Measurements from ENCODE around the gene HS3ST3A1.

The HS3ST3A1 gene

DNA sequence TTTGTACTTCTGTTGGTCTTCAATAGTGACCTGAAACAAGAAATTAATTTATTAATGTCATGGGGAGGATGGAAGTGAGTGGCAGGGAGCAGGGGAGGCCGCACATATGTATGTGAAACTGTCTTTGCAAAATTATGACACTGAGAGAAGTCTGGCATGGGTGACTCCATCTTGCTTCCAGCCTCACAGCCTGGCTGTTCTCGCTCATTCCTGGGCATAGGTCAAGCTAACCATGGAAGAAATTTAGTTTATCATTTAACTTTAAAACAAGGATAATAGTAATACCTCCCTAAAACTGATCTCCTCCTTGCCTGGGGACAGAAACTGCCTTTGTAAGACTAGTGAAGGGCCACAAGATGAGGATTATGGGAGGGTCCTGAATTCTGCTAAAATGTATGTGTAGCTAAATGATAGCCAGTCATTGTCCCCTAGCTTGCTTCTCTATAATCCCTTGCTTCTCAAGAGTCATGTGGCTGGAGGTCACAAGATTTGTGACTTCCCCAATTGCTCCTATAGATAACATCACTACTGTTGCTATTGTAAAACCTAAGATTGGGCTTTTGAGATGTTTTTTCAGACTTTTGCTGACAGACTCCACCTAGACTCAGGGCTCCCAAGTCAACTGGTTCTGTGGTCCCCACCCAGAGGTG lies 126.0 kb downstream of the HS3ST3A1 start:
- Histone ChIP-seq H3K27ac (ENCODE audit: low read depth, low read length, poor library complexity, severe bottlenecking) (no peak overlapping the region), H2AFZ (ENCODE audit: low read length) (no peak overlapping the region), H3K27me3 (ENCODE audit: insufficient read depth, low read length) (no peaks in the 10 kb centered on the region), H3K79me2 (ENCODE audit: insufficient read depth, low read length) (no peaks in the 10 kb centered on the region), H3K9me2 (ENCODE audit: low read depth, low read length) (no peaks in the 10 kb centered on the region), H3F3A (ENCODE audit: insufficient read depth, low read length) (no peaks in the 10 kb centered on the region), H3K9ac (ENCODE audit: low read length) (no peak overlapping the region), H3K36me3 (ENCODE audit: insufficient read depth, low read length) (no peaks in the 10 kb centered on the region), H3K9me3 (ENCODE audit: low read length) (0 out of 2 replicates have a peak, but pooled peaks cover 1% of the 10 kb centered on the region), H3K4me2 (ENCODE audit: low read length) (no peak overlapping the region), H3K4me3 (ENCODE audit: low read depth, low read length, poor library complexity, severe bottlenecking) (no peak overlapping the region), H3K4me1 (ENCODE audit: insufficient read depth, low read length, severe bottlenecking) (no peaks in the 10 kb centered on the region), H4K20me1 (ENCODE audit: insufficient read depth, low read length) (no peaks in the 10 kb centered on the region)
- no peak for TF ChIP-seq EZH2 (IDR thresholded peaks at IDR 0.05; ENCODE audit: borderline replicate concordance, low read length)
- TF ChIP-seq, protein P1, sequence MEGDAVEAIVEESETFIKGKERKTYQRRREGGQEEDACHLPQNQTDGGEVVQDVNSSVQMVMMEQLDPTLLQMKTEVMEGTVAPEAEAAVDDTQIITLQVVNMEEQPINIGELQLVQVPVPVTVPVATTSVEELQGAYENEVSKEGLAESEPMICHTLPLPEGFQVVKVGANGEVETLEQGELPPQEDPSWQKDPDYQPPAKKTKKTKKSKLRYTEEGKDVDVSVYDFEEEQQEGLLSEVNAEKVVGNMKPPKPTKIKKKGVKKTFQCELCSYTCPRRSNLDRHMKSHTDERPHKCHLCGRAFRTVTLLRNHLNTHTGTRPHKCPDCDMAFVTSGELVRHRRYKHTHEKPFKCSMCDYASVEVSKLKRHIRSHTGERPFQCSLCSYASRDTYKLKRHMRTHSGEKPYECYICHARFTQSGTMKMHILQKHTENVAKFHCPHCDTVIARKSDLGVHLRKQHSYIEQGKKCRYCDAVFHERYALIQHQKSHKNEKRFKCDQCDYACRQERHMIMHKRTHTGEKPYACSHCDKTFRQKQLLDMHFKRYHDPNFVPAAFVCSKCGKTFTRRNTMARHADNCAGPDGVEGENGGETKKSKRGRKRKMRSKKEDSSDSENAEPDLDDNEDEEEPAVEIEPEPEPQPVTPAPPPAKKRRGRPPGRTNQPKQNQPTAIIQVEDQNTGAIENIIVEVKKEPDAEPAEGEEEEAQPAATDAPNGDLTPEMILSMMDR (IDR thresholded peaks at IDR 0.05; ENCODE audit: low read length), result no peak

DNA sequence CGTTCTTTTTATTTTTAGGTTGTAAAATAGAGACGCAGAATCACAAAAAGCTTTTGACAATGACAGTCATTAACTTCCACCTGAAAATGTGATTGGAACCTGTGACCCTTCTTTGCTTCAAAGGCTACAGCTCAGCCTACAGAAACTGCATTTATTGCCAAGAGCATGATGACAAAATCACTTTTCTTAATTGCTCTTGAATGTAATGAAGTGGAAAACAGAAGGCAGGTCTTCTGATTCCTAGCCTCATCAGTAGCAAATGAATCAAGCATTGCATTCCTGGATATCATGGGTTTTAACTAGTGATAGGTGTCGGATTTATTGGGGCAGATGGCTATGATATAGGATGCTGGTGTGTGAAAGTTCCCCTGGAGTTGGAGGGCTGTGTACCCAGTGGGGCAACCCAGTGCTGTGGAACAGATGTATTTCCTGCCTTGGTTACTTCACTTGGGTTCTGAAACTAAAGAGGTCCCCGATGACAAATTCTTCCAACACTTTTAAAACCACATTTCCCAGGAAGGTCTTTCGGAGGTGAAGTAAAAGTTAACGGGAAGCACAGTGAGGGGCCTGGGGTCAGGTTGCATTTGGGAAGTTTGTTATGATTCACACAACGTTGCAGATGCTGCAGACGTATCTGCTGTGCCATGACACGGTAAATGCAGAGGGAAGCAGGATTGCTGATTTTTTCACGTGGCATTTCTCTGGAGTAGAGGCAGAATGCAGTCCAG lies 127.5 kb downstream of the HS3ST3A1 start:
- Histone ChIP-seq H3K9me3 (ENCODE audit: low read length) (no peaks in the 10 kb centered on the region), H3K27me3 (ENCODE audit: insufficient read depth, low read length) (no peaks in the 10 kb centered on the region), H3K4me2 (ENCODE audit: low read length) (no peak overlapping the region), H3K4me3 (ENCODE audit: low read depth, low read length, poor library complexity, severe bottlenecking) (no peak overlapping the region), H3K27ac (ENCODE audit: low read depth, low read length, poor library complexity, severe bottlenecking) (no peak overlapping the region), H3K36me3 (ENCODE audit: insufficient read depth, low read length) (no peaks in the 10 kb centered on the region), H3K9me2 (ENCODE audit: low read depth, low read length) (no peaks in the 10 kb centered on the region), H3K4me1 (ENCODE audit: insufficient read depth, low read length, severe bottlenecking) (no peaks in the 10 kb centered on the region), H3F3A (ENCODE audit: insufficient read depth, low read length) (no peaks in the 10 kb centered on the region), H3K9ac (ENCODE audit: low read length) (no peak overlapping the region), H3K79me2 (ENCODE audit: insufficient read depth, low read length) (no peaks in the 10 kb centered on the region), H4K20me1 (ENCODE audit: insufficient read depth, low read length) (no peaks in the 10 kb centered on the region), H2AFZ (ENCODE audit: low read length) (no peak overlapping the region)
- TF ChIP-seq, protein P1 (IDR thresholded peaks at IDR 0.05; ENCODE audit: low read length), result no peak
- no peak for TF ChIP-seq EZH2 (IDR thresholded peaks at IDR 0.05; ENCODE audit: borderline replicate concordance, low read length)

DNA sequence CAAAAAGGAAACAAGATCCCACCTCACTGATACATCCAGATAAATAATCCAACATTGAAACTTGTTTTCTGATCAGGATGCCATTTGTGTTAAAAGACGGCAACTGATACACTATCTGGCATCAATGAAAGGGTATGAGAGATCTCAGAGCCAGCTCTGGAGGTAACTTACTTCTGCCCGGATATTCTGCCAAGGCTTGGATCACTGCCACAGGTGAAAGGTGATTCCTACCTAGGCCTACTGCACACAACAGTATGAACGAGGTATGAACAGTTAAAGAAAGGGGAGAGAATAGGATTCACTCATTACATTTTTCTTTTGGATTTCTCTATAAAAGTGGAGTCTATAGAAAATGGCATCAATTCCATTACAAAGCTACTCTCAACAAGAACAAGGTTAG lies 136.1 kb downstream of the HS3ST3A1 start:
- no peaks in the 10 kb centered on the region for H3K9me3 ChIP-seq (ENCODE audit: low read length)
- H3K4me3 ChIP-seq (ENCODE audit: low read depth, low read length, poor library complexity, severe bottlenecking), result no peak overlapping the region
- H2AFZ ChIP-seq (ENCODE audit: low read length), result no peak overlapping the region
- no peak overlapping the region for H3K27ac ChIP-seq (ENCODE audit: low read depth, low read length, poor library complexity, severe bottlenecking)
- no peaks in the 10 kb centered on the region for H3K27me3 ChIP-seq (ENCODE audit: insufficient read depth, low read length)
- no peak overlapping the region for H3K4me2 ChIP-seq (ENCODE audit: low read length)
- no peaks in the 10 kb centered on the region for H3K79me2 ChIP-seq (ENCODE audit: insufficient read depth, low read length)
- no peaks in the 10 kb centered on the region for H3K4me1 ChIP-seq (ENCODE audit: insufficient read depth, low read length, severe bottlenecking)
- no peaks in the 10 kb centered on the region for H4K20me1 ChIP-seq (ENCODE audit: insufficient read depth, low read length)
- no peak overlapping the region for H3K9ac ChIP-seq (ENCODE audit: low read length)
- TF ChIP-seq, protein P1 (IDR thresholded peaks at IDR 0.05; ENCODE audit: low read length), result no peak
- no peak for TF ChIP-seq EZH2 (IDR thresholded peaks at IDR 0.05; ENCODE audit: borderline replicate concordance, low read length)
- no peaks in the 10 kb centered on the region for H3K36me3 ChIP-seq (ENCODE audit: insufficient read depth, low read length)
- no peaks in the 10 kb centered on the region for H3K9me2 ChIP-seq (ENCODE audit: low read depth, low read length)
- H3F3A ChIP-seq (ENCODE audit: insufficient read depth, low read length), result no peaks in the 10 kb centered on the region
